HG02852 (cell line): Measurements from ENCODE around the gene TATDN3.
"Not testable (repeated sequence)": the region's sequence is repeated elsewhere in the genome, so short reads cannot be mapped to it uniquely, and the experiment has no call there.

Experiments used
- ATAC-seq: cut with Tn5 transposase; IDR thresholded peaks from one replicate; pipeline ENCODE4 v1.9.1; 2021; ENCODE audit warnings: mild to moderate bottlenecking, moderate library complexity; ENCODE audit not compliant: unreplicated experiment

The TATDN3 gene

GRCh38 chr1:212827171-212827776, 35.6 kb downstream of the TATDN3 start:
- ATAC-seq, result no peak

- ATAC-seq, result no peak
Measured at GRCh38 chr1:212827831-212828278, 36.2 kb downstream of the TATDN3 start.

DNA sequence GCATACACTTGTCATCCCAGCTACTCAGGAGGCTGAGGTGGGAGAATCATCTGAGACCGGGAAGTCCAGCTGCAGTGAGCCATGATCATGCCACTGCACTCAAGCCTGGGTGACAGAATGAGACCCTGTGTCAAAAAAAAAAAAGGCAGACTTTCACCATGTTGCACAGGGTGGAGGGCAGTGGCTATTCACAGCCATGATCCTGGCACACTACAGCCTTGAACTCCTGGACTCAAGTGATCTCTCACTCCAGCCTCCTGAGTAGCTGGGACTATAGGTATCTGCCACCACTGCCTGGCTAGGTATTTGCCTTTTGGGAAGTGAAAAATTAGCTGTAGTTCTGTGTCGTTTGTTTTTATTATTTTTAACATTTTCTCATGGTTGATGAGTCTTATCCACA, 36.7 kb downstream of the TATDN3 start:
- no peak for ATAC-seq

GRCh38 chr1:212833211-212834207, 41.8 kb downstream of the TATDN3 start:
- ATAC-seq, result peak; percentile 66

DNA sequence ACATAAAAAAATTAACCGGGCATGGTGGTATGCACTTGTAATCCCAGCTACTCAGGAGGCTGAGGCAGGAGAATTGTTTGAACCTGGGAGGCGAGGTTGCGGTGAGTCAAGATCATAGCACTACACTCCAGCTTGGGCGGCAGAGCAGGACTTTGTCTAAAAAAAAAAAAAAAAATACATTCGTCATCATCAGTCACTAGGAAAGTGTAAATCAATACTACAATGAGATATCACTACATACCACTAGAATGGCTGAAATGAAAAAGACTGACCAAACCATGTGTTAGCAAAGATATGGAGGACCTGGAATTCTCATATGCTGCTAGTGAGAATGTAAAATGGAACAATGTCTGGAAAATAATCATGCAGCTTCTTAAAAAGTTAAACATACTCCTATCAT, 46.5 kb downstream of the TATDN3 start:
- no peak for ATAC-seq

GRCh38 chr1:212844521-212844920, 52.8 kb downstream of the TATDN3 start:
- ATAC-seq, result not testable (repeated sequence)

DNA sequence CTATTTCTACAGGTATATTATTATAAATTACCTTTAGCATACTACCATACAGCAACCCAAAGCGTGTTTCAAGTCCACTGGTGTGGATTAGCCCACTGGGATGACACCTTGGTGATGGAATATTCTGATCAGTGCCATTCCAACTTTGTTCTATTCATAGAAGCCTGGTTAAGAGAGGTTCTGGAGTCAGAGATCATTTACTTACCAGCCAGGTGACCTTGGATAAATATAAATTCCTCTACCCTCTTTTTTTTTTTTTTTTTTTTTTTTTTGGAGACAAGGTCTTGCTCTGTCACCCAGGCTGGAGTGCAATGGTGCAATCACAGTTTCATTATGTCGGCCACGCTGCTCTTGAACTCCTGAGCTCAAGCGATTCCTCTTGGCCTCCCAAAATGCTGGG, 55.9 kb downstream of the TATDN3 start, which contains the start of gene SPATA45:
Gene SPATA45 (minus strand): TSS at position 101 of the 400 bp plus-strand sequence. CDS start 11,500 bp downstream, outside the sequence.
- no peak for ATAC-seq

GRCh38 chr1:212852105-212852688, 60.5 kb downstream of the TATDN3 start:
- no peak for ATAC-seq

- ATAC-seq, result no peak
Measured at GRCh38 chr1:212853658-212854057, 62.0 kb downstream of the TATDN3 start.

DNA sequence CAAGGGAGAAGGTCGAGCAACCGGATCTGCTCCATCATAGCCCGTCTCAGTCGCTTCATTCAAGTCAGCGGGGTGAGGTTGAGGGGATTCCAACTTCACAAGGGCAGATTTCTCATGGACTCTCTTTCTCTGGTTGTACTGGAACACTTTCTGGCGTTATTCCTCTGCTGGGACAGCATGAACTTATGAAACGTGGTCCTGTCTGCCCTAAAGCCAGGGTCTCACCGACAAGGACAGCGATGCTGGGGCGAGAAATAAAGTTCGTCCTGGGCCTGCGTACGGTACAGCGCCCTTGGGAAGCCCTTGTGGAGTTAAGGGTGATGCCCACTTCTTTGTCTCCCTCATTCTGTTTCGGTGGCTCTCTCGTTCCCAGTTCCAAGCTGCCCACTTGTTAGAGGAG, 65.1 kb downstream of the TATDN3 start:
- no peak for ATAC-seq

DNA sequence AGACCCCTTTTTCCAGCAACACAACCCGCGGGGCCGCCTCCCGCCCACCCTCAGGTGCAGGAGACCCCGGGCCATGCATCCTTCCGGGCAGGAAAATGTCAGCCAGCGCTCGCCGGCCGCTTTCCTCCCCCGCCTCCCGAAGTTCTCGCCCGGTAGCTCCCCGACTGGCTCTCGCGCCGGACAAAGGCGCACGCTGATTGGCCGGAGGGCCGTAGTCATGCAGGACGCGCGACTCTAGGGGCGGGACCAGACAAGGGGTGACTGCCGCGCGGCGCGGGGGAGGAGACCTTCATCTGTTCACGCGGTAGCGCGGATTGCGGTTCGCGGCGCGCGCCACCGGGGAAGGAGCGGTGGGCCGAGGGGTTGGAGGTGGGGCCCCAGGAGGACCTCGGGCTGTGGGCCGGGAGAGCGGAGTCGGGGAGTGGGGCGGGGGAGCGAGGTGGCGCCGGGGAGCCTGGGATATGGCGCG, 66.3 kb downstream of the TATDN3 start, which contains the start of gene FLVCR1:
Gene FLVCR1 (plus strand): TSS at position 284 of the 469 bp plus-strand sequence. CDS start 178 bp downstream, at position 462.
- ATAC-seq, result peak; percentile 98

DNA sequence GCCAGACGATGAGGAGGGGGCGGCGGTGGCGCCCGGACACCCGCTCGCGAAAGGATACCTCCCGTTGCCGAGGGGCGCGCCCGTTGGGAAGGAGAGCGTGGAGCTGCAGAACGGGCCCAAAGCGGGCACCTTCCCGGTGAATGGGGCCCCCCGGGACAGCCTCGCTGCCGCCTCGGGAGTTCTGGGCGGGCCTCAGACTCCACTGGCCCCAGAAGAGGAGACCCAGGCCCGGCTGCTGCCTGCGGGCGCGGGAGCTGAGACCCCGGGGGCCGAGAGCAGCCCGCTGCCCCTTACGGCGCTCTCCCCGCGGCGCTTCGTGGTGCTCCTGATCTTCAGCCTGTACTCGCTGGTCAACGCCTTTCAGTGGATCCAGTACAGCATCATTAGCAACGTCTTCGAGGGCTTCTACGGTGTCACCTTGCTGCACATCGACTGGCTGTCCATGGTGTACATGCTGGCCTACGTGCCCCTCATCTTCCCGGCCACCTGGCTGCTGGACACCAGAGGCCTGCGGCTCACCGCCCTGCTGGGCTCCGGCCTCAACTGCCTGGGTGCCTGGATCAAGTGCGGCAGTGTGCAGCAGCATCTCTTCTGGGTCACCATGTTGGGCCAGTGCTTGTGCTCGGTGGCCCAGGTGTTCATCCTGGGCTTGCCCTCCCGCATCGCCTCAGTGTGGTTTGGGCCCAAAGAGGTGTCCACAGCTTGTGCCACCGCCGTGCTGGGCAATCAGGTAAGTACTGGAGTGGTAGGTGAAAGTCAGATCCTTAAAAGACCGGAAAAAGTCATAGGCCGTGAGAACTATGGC, 67.0 kb downstream of the TATDN3 start:
- ATAC-seq, result peak; percentile 19

- no peak for ATAC-seq
Measured at GRCh38 chr1:212860713-212861581, 69.3 kb downstream of the TATDN3 start.

GRCh38 chr1:212862111-212862690, 70.5 kb downstream of the TATDN3 start:
- ATAC-seq, result no peak

GRCh38 chr1:212863345-212863744, 71.7 kb downstream of the TATDN3 start:
- ATAC-seq, result not testable (repeated sequence)

GRCh38 chr1:212864201-212864600, 72.5 kb downstream of the TATDN3 start:
- no peak for ATAC-seq
